ENCODE measurements around the gene GAS2.

The GAS2 gene

GRCh38 chr11:22699388-22699787 is 33.0 kb downstream of the GAS2 start:
- H3K9me3 ChIP-seq (ENCODE audit: control insufficient read depth, low read length) = no peaks in the 10 kb centered on the region
- H3K27me3 ChIP-seq (ENCODE audit: control insufficient read depth, insufficient read depth, low read length, poor library complexity, severe bottlenecking) = no peaks in the 10 kb centered on the region
- WGBS, 2 experiments = 83 to 92% methylated on average over 1 of the region's 1 CpG
- no peak overlapping the region for H3K4me3 ChIP-seq (ENCODE audit: insufficient read depth, low read depth, low read length)
- no peaks in the 10 kb centered on the region for H3K4me1 ChIP-seq (ENCODE audit: control insufficient read depth, insufficient read depth, low read length)
- H3K36me3 ChIP-seq (ENCODE audit: control insufficient read depth, insufficient read depth, low read length) = no peaks in the 10 kb centered on the region
- no peak overlapping the region for H3K27ac ChIP-seq (ENCODE audit: insufficient read depth, low read depth, low read length, poor library complexity, severe bottlenecking)

GRCh38 chr11:22702031-22702430 is 35.6 kb downstream of the GAS2 start:
- H3K27ac ChIP-seq (ENCODE audit: insufficient read depth, low read depth, low read length, poor library complexity, severe bottlenecking) = no peak overlapping the region
- H3K4me3 ChIP-seq (ENCODE audit: insufficient read depth, low read depth, low read length) = no peak overlapping the region
- no peaks in the 10 kb centered on the region for H3K27me3 ChIP-seq (ENCODE audit: control insufficient read depth, insufficient read depth, low read length, poor library complexity, severe bottlenecking)
- H3K9me3 ChIP-seq (ENCODE audit: control insufficient read depth, low read length) = no peaks in the 10 kb centered on the region
- no peaks in the 10 kb centered on the region for H3K36me3 ChIP-seq (ENCODE audit: control insufficient read depth, insufficient read depth, low read length)
- H3K4me1 ChIP-seq (ENCODE audit: control insufficient read depth, insufficient read depth, low read length) = no peaks in the 10 kb centered on the region

- Histone ChIP-seq H3K4me1 (ENCODE audit: control insufficient read depth, insufficient read depth, low read length) (no peaks in the 10 kb centered on the region), H3K9me3 (ENCODE audit: control insufficient read depth, low read length) (no peaks in the 10 kb centered on the region), H3K36me3 (ENCODE audit: control insufficient read depth, insufficient read depth, low read length) (no peaks in the 10 kb centered on the region), H3K4me3 (ENCODE audit: insufficient read depth, low read depth, low read length) (no peak overlapping the region), H3K27ac (ENCODE audit: insufficient read depth, low read depth, low read length, poor library complexity, severe bottlenecking) (no peak overlapping the region), H3K27me3 (ENCODE audit: control insufficient read depth, insufficient read depth, low read length, poor library complexity, severe bottlenecking) (no peaks in the 10 kb centered on the region)
- WGBS, 2 experiments = 76 to 79% methylated on average over 3 of the region's 3 CpGs
These were observed 36.6 kb downstream of the GAS2 start for GRCh38 chr11:22703040-22703439.

- Histone ChIP-seq H3K4me3 (ENCODE audit: insufficient read depth, low read depth, low read length) (no peak overlapping the region), H3K27ac (ENCODE audit: insufficient read depth, low read depth, low read length, poor library complexity, severe bottlenecking) (no peak overlapping the region)
These were observed 37.2 kb downstream of the GAS2 start for GRCh38 chr11:22703591-22703990.

GRCh38 chr11:22707119-22707899 is 40.9 kb downstream of the GAS2 start:
- Histone ChIP-seq H3K36me3 (ENCODE audit: control insufficient read depth, insufficient read depth, low read length) (no peaks in the 10 kb centered on the region), H3K27ac (ENCODE audit: insufficient read depth, low read depth, low read length, poor library complexity, severe bottlenecking) (no peak overlapping the region), H3K27me3 (ENCODE audit: control insufficient read depth, insufficient read depth, low read length, poor library complexity, severe bottlenecking) (no peaks in the 10 kb centered on the region), H3K9me3 (ENCODE audit: control insufficient read depth, low read length) (no peaks in the 10 kb centered on the region), H3K4me1 (ENCODE audit: control insufficient read depth, insufficient read depth, low read length) (no peaks in the 10 kb centered on the region), H3K4me3 (ENCODE audit: insufficient read depth, low read depth, low read length) (no peak overlapping the region)
- WGBS, 2 experiments = 96 to 97% methylated on average over 2 to 3 of the region's 3 CpGs

More at GRCh38 chr11:22703591-22703990, 37.2 kb downstream of the GAS2 start:
- Histone ChIP-seq H3K36me3 (ENCODE audit: control insufficient read depth, insufficient read depth, low read length) (no peaks in the 10 kb centered on the region), H3K4me1 (ENCODE audit: control insufficient read depth, insufficient read depth, low read length) (no peaks in the 10 kb centered on the region), H3K9me3 (ENCODE audit: control insufficient read depth, low read length) (no peaks in the 10 kb centered on the region), H3K27me3 (ENCODE audit: control insufficient read depth, insufficient read depth, low read length, poor library complexity, severe bottlenecking) (no peaks in the 10 kb centered on the region)
- 72% methylated on average over 2 of the region's 2 CpGs; no CpG with 5 or more reads in 1 of the 2 experiments for WGBS, 2 experiments

- H3K27me3 ChIP-seq (ENCODE audit: control insufficient read depth, insufficient read depth, low read length, poor library complexity, severe bottlenecking) = no peaks in the 10 kb centered on the region
- WGBS, 2 experiments = 89 to 94% methylated on average over 3 of the region's 3 CpGs
- no peaks in the 10 kb centered on the region for H3K9me3 ChIP-seq (ENCODE audit: control insufficient read depth, low read length)
- no peak overlapping the region for H3K4me3 ChIP-seq (ENCODE audit: insufficient read depth, low read depth, low read length)
- no peaks in the 10 kb centered on the region for H3K36me3 ChIP-seq (ENCODE audit: control insufficient read depth, insufficient read depth, low read length)
- H3K27ac ChIP-seq (ENCODE audit: insufficient read depth, low read depth, low read length, poor library complexity, severe bottlenecking) = no peak overlapping the region
- no peaks in the 10 kb centered on the region for H3K4me1 ChIP-seq (ENCODE audit: control insufficient read depth, insufficient read depth, low read length)
These were observed 44.8 kb downstream of the GAS2 start for GRCh38 chr11:22711071-22711770.

GRCh38 chr11:22711880-22712279 is 45.5 kb downstream of the GAS2 start:
- Histone ChIP-seq H3K36me3 (ENCODE audit: control insufficient read depth, insufficient read depth, low read length) (no peaks in the 10 kb centered on the region), H3K4me3 (ENCODE audit: insufficient read depth, low read depth, low read length) (no peak overlapping the region), H3K27me3 (ENCODE audit: control insufficient read depth, insufficient read depth, low read length, poor library complexity, severe bottlenecking) (no peaks in the 10 kb centered on the region), H3K4me1 (ENCODE audit: control insufficient read depth, insufficient read depth, low read length) (no peaks in the 10 kb centered on the region), H3K9me3 (ENCODE audit: control insufficient read depth, low read length) (no peaks in the 10 kb centered on the region), H3K27ac (ENCODE audit: insufficient read depth, low read depth, low read length, poor library complexity, severe bottlenecking) (no peak overlapping the region)
- 81 to 87% methylated on average over 1 of the region's 1 CpG for WGBS, 2 experiments

GRCh38 chr11:22713336-22713735 is 46.9 kb downstream of the GAS2 start:
- WGBS, 2 experiments = 88% methylated on average over 1 of the region's 1 CpG; no CpG with 5 or more reads in 1 of the 2 experiments
- H3K4me1 ChIP-seq (ENCODE audit: control insufficient read depth, insufficient read depth, low read length) = no peaks in the 10 kb centered on the region
- no peaks in the 10 kb centered on the region for H3K36me3 ChIP-seq (ENCODE audit: control insufficient read depth, insufficient read depth, low read length)
- no peaks in the 10 kb centered on the region for H3K27me3 ChIP-seq (ENCODE audit: control insufficient read depth, insufficient read depth, low read length, poor library complexity, severe bottlenecking)
- no peak overlapping the region for H3K27ac ChIP-seq (ENCODE audit: insufficient read depth, low read depth, low read length, poor library complexity, severe bottlenecking)
- no peak overlapping the region for H3K4me3 ChIP-seq (ENCODE audit: insufficient read depth, low read depth, low read length)
- no peaks in the 10 kb centered on the region for H3K9me3 ChIP-seq (ENCODE audit: control insufficient read depth, low read length)

GRCh38 chr11:22715971-22716370 is 49.6 kb downstream of the GAS2 start:
- 87 to 92% methylated on average over 3 of the region's 3 CpGs for WGBS, 2 experiments
- Histone ChIP-seq H3K27ac (ENCODE audit: insufficient read depth, low read depth, low read length, poor library complexity, severe bottlenecking) (no peak overlapping the region), H3K9me3 (ENCODE audit: control insufficient read depth, low read length) (no peaks in the 10 kb centered on the region), H3K36me3 (ENCODE audit: control insufficient read depth, insufficient read depth, low read length) (no peaks in the 10 kb centered on the region), H3K4me3 (ENCODE audit: insufficient read depth, low read depth, low read length) (no peak overlapping the region), H3K4me1 (ENCODE audit: control insufficient read depth, insufficient read depth, low read length) (no peaks in the 10 kb centered on the region), H3K27me3 (ENCODE audit: control insufficient read depth, insufficient read depth, low read length, poor library complexity, severe bottlenecking) (no peaks in the 10 kb centered on the region)

- no peak overlapping the region for H3K27ac ChIP-seq (ENCODE audit: insufficient read depth, low read depth, low read length, poor library complexity, severe bottlenecking)
- H3K27me3 ChIP-seq (ENCODE audit: control insufficient read depth, insufficient read depth, low read length, poor library complexity, severe bottlenecking) = no peaks in the 10 kb centered on the region
- H3K9me3 ChIP-seq (ENCODE audit: control insufficient read depth, low read length) = no peaks in the 10 kb centered on the region
- 87 to 100% methylated on average over 2 of the region's 3 CpGs for WGBS, 2 experiments
- no peaks in the 10 kb centered on the region for H3K4me1 ChIP-seq (ENCODE audit: control insufficient read depth, insufficient read depth, low read length)
- no peak overlapping the region for H3K4me3 ChIP-seq (ENCODE audit: insufficient read depth, low read depth, low read length)
- H3K36me3 ChIP-seq (ENCODE audit: control insufficient read depth, insufficient read depth, low read length) = no peaks in the 10 kb centered on the region
These were observed 54.0 kb downstream of the GAS2 start for GRCh38 chr11:22720457-22720856.

All from ectodermal cell (in vitro differentiated cells).